ENCODE data around the gene BMF.

- TF ChIP-seq EZH2phosphoT487 (IDR thresholded peaks at IDR 0.05; ENCODE audit: insufficient read depth, low read depth) (no peak), EZH2 (IDR thresholded peaks at IDR 0.05; ENCODE audit: insufficient read depth, poor library complexity, severe bottlenecking) (no peak)
Measured at GRCh38 chr15:40054855-40055575, 53.7 kb downstream of the BMF start.
